AG09319 (cell line): ENCODE measurements around the gene PITPNB.

Experiments used
- DNase-seq: peaks from one replicate; pipeline ENCODE4 v3.0.0-alpha.2; 2010; ENCODE audit warnings: low read depth; ENCODE audit errors: extremely low read depth
- TF ChIP-seq, protein P1 (sequence below): IDR thresholded peaks from 2 replicates; pipeline ENCODE4 v1.5.1; 2011; ENCODE audit warnings: low read depth, mild to moderate bottlenecking, inconsistent platforms, low read length, moderate library complexity

PITPNB gene

DNA sequence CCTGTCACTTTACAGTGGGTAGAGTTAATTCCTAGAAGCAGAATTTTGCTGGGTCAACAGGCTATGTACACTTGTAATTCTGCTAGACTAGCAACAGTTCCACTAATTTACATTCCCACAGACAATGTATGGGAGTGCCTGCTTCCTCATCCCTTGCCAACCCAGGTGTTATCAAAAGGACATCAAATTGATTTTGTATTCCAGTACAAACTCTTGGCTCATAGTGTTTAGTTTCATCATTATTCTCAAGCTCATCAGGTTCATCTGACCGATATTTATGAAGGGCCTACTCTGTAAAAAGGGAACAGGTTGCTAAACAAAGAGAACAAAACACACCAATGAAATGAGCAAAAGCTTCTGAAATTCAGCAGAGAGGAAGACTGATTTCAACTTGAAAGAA is 30.7 kb downstream of the PITPNB start:
- TF ChIP-seq, protein P1, sequence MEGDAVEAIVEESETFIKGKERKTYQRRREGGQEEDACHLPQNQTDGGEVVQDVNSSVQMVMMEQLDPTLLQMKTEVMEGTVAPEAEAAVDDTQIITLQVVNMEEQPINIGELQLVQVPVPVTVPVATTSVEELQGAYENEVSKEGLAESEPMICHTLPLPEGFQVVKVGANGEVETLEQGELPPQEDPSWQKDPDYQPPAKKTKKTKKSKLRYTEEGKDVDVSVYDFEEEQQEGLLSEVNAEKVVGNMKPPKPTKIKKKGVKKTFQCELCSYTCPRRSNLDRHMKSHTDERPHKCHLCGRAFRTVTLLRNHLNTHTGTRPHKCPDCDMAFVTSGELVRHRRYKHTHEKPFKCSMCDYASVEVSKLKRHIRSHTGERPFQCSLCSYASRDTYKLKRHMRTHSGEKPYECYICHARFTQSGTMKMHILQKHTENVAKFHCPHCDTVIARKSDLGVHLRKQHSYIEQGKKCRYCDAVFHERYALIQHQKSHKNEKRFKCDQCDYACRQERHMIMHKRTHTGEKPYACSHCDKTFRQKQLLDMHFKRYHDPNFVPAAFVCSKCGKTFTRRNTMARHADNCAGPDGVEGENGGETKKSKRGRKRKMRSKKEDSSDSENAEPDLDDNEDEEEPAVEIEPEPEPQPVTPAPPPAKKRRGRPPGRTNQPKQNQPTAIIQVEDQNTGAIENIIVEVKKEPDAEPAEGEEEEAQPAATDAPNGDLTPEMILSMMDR, result no peak

DNA sequence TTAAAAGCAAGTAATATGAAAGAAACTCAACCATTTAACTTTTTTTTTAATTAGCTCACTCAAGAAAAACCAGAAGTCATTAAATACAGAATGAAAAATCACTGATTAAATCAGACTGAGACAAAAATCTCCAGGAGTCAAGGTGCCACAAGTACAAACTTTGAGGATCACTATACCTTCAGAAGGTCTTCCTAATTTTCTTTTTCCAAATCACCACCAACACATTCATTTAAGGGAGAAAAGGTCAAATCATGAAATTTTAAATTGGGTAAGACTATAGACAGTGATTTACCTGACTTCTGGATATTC is 32.3 kb downstream of the PITPNB start:
- TF ChIP-seq, protein P1, result no peak
- DNase-seq, result no peak

More for the DNA sequence above, 30.7 kb downstream of the PITPNB start:
- DNase-seq, result no peak

DNA sequence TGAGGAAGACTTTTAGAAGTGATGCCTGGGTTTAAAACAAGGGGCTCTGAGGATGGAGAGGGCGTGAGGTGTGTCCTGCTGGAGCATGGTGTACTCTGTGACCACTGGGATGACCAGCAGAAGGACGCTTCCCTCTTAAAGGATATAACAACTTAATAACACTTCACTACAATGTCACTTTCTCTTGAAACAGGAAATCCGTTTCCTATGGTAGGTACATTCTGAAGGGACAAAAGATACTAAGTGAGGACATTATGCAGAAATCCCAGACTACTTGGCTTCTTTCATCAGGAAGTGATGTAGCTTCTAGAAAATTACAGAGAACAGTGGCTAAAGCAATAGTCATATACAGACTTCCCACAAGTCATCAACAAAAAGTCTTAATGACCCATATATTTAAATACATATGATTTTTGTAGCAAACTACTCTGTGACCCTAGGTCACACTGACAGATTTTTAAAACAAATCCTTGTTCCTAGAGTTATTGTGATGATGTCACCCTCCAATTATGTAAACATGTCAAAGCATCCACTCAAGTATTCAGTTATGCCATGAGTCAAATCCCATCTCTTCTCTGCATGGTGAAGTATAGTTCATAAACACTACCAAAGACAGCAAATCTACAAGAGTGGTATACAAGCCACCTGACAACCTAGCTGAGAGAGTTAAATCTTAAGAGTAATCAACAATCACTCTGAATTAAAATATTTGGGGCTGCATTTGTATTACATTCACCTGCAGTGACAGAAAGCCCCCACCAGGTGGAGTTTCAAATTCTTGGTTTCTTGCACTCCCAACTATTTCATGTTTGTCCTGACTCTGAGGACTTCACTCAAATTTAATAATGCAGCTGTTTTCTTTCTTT is 32.8 kb downstream of the PITPNB start:
- TF ChIP-seq, protein P1, result peak; percentile 78
- peak; percentile 69 for DNase-seq

DNA sequence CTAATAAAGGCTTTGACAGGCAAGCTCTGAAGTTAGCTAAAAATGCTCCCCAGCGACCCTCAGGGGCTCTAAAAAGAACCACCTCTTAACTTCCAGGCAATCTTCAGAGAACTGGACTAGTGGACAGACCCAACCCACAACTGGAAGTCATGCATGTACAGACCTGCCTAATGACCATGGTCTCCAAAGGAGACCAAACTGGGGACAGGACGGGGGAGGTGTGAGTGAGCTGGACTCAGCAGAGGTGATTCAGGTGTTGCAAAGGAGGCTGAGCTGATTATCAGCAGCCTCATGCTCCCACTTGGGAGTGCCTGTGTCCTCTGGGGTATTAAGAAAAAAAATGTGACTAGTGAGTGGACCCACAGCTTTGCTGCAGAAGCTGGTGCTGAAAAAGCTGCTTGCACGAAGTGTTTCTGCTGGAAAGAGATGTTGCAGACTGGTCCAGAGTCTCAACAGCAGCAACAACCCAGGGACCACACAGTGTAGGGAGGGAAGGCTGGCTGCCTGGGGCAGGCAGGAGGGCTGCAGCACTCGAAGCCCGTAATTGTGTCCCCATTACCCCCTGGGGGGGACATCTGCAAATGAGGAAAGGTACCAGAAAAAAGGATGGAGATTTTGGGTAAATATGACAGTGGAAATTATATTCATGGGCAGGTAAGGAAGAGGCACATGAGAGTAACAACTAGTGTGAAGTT is 35.3 kb downstream of the PITPNB start:
- no peak for DNase-seq
- TF ChIP-seq, protein P1, result no peak

DNA sequence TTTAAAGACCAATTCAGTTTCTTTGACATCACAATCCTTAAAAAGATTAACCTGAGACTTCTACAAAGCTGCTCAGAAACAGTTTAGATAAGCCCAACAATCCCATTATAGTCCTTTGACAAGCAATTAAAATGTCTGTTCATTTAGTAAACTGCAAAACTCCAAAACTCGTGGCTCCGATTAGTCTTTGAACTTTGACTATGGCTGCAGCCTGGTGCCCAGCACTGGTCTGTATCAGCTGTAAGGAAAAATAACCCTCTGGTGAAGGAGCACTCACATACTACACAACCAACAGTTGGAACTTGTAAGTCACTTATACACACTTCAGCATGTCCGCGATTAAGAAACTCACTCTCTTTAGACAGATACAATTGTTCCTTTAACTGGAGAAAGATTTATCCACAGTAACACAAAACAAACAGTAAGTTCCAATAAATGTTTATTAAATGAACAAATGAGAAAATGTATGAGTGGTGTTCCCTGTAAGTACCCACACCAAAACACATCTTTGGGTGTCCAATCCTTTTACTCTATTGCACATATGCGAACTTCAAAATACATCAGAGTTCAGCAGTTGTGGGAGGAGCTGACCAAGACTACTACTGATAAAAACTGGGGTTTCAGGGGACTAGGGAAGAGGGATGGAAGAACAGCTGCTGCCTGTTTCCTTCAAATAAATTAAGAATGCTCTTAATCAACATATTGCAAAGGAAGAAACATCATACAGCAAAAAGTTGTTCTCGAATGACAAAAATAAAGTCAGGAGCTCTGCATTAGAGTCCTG is 36.4 kb downstream of the PITPNB start:
- TF ChIP-seq, protein P1, result no peak
- DNase-seq, result no peak

DNA sequence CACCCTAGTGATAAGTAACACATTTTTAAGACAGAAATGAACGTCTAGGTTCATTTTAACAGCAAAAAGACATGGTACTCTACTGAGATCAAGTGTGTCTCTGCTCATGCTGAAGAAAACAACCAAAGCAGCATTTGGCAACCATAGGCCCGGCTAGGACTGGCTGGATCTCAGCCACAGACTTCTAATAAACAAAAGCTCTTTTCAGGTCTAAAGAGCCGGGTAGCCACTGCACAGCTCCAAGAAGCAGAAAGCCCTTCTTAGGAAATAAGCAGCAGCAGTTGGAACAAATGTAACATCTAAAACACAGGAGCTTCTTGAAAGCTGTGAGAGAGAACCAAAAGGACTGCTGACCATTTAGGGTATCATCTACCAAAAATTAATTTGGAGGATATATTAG is 37.6 kb downstream of the PITPNB start:
- TF ChIP-seq, protein P1, result no peak
- DNase-seq, result no peak
